ENCODE results near the gene NQO1. TPM values are rescaled to one million over a fixed set of nuclear protein-coding genes. Genes with fewer than 3 reads are reported as not detected.

Gene NQO1
- total and polyA plus RNA-seq, 2 of the 8 experiments (the other 6 are each of a cell fraction or from before 2014, with no cell fraction given), result 32.7 to 45.7 TPM

GRCh38 chr16:69761983-69762813 lies 35.8 kb upstream of the NQO1 start, which contains the start of gene WWP2 (continued):
- TF ChIP-seq CHD7 (IDR thresholded peaks at IDR 0.05; ENCODE audit: insufficient replicate concordance, low read length) (no peak), SIN3A (conservative IDR thresholded peaks at IDR 0.05 in 1 of 2, IDR thresholded peaks at IDR 0.05 in 1 of 2; ENCODE audit: low read depth in 1 of 2, low read length in 2 of 2) (peak; percentile 95 to 96), SP1 (IDR thresholded peaks at IDR 0.05; ENCODE audit: low read depth, low read length) (no peak), ATF3 (IDR thresholded peaks at IDR 0.05; ENCODE audit: insufficient read depth, low read depth, low read length) (peak; percentile 99), RBBP5 (IDR thresholded peaks at IDR 0.05; ENCODE audit: borderline replicate concordance, low read depth, low read length) (peak; percentile 64; the same call in 1 of the 2 replicates), POLR2A (IDR thresholded peaks at IDR 0.05; ENCODE audit: control extremely low read depth in 1 of 2, low read depth in 2 of 2, low read length in 2 of 2) (peak; percentile 75 to 82), TAF7 (optimal IDR thresholded peaks at IDR 0.05; ENCODE audit: borderline replicate concordance, low read depth, low read length) (peak; percentile 73), MAFK (IDR thresholded peaks at IDR 0.05; ENCODE audit: low read depth, low read length) (peak; percentile 39; the same call in 1 of the 2 replicates), KDM5A (IDR thresholded peaks at IDR 0.05; ENCODE audit: low read length) (0 out of 2 replicates have a peak, but pooled peaks have one; percentile 49)

All from H1 (cell line).